CD14-positive monocyte (primary cell): ENCODE measurements around the gene ALPG. TPM values are rescaled to one million over a fixed set of nuclear protein-coding genes. Genes with fewer than 3 reads are reported as not detected.

Experiments used
- DNase-seq, 3 donors: peaks; one replicate each; pipeline ENCODE4 v3.0.0-alpha.2; 2011 to 2022
- H2AFZ ChIP-seq: 2 replicates; pipeline ENCODE4 v1.6.0; 2012; ENCODE audit warnings: mild to moderate bottlenecking, low read depth, low read length, inconsistent platforms; ENCODE audit not compliant: insufficient read depth, poor library complexity, severe bottlenecking
- H3K27ac ChIP-seq, 2 donors: 1 replicate in 1 of 2; 2 replicates in 1 of 2; pipeline ENCODE4 v1.5.1; 2012 to 2013; ENCODE audit warnings: low read length in 2 of 2, control low read depth in 1 of 2, inconsistent platforms in 1 of 2, low read depth in 1 of 2, mild to moderate bottlenecking in 1 of 2
- H3K27me3 ChIP-seq, 2 donors: one replicate each; pipeline versions ENCODE4 v1.6.0 to v1.6.1; 2011 to 2013; ENCODE audit warnings: low read length in 2 of 2; ENCODE audit not compliant: control insufficient read depth in 2 of 2, insufficient read depth in 2 of 2
- H3K36me3 ChIP-seq, 2 donors: replicated peaks in 1 of 2; 1 replicate in 1 of 2; 2 replicates in 1 of 2; pipeline versions ENCODE4 v1.5.1 to v1.6.1; 2012 to 2013; ENCODE audit warnings: low read length in 2 of 2, control low read depth in 1 of 2, inconsistent platforms in 1 of 2, mild to moderate bottlenecking in 1 of 2; ENCODE audit not compliant: insufficient read depth in 2 of 2, control insufficient read depth in 1 of 2
- H3K4me1 ChIP-seq, 2 donors: 1 replicate in 1 of 2; 2 replicates in 1 of 2; pipeline versions ENCODE4 v1.5.1 to v1.6.1; 2012 to 2013; ENCODE audit warnings: low read length in 2 of 2, control low read depth in 1 of 2, inconsistent platforms in 1 of 2, mild to moderate bottlenecking in 1 of 2, moderate library complexity in 1 of 2; ENCODE audit not compliant: insufficient read depth in 2 of 2, control insufficient read depth in 1 of 2
- H3K4me2 ChIP-seq: replicated peaks from 2 replicates; pipeline ENCODE3; 2012; ENCODE audit warnings: low read length, moderate library complexity, mild to moderate bottlenecking; ENCODE audit not compliant: poor library complexity, severe bottlenecking; ENCODE audit errors: extremely low read depth
- H3K4me3 ChIP-seq, 3 experiments: fragments of 200-600 bp in 1 of 3; sonication (generic) in 1 of 3; replicated peaks in 1 of 3; 1 replicate in 2 of 3; 2 replicates in 1 of 3; pipeline ENCODE4 v1.5.1; 2011 to 2013; ENCODE audit warnings: low read length in 3 of 3, mild to moderate bottlenecking in 3 of 3, control low read depth in 2 of 3, low read depth in 2 of 3, inconsistent platforms in 1 of 3, moderate library complexity in 1 of 3
- H3K79me2 ChIP-seq: 2 replicates; pipeline ENCODE4 v1.6.0; 2012; ENCODE audit warnings: mild to moderate bottlenecking, control low read depth, inconsistent platforms, low read length, moderate library complexity; ENCODE audit not compliant: insufficient read depth
- H3K9ac ChIP-seq: 2 replicates; pipeline ENCODE4 v1.6.0; 2017; ENCODE audit warnings: low read length, mild to moderate bottlenecking; ENCODE audit not compliant: insufficient read depth, poor library complexity, severe bottlenecking
- H3K9me3 ChIP-seq, 2 donors: replicated peaks in 1 of 2; 1 replicate in 1 of 2; 2 replicates in 1 of 2; pipeline versions ENCODE4 v1.5.1 to v1.6.1; 2012 to 2013; ENCODE audit warnings: low read length in 2 of 2, control low read depth in 1 of 2; ENCODE audit not compliant: control insufficient read depth in 1 of 2, insufficient read depth in 1 of 2
- H4K20me1 ChIP-seq: 2 replicates; pipeline ENCODE4 v1.6.0; 2012; ENCODE audit warnings: mild to moderate bottlenecking, low read length, control low read depth, moderate library complexity; ENCODE audit not compliant: insufficient read depth
- H3K27ac Mint-ChIP-seq, 7 donors: one replicate each; pipeline ENCODE4 v1.8.0; 2020; ENCODE audit warnings: mild to moderate bottlenecking in 7 of 7, mixed read lengths in 7 of 7, moderate library complexity in 6 of 7, inconsistent platforms in 2 of 7
- H3K27me3 Mint-ChIP-seq, 3 donors: one replicate each; pipeline ENCODE4 v1.8.0; 2021 to 2022; ENCODE audit warnings: low read depth in 3 of 3, mild to moderate bottlenecking in 3 of 3, mixed read lengths in 3 of 3, moderate library complexity in 3 of 3, inconsistent platforms in 1 of 3
- H3K36me3 Mint-ChIP-seq, 2 donors: one replicate each; pipeline ENCODE4 v1.8.0; 2020; ENCODE audit warnings: mixed read lengths in 2 of 2, inconsistent platforms in 1 of 2, mild to moderate bottlenecking in 1 of 2
- H3K4me1 Mint-ChIP-seq: one replicate; pipeline ENCODE4 v1.8.0; 2020; ENCODE audit warnings: mild to moderate bottlenecking, mixed read lengths
- H3K4me3 Mint-ChIP-seq, 2 donors: one replicate each; pipeline ENCODE4 v1.8.0; 2020; ENCODE audit warnings: mild to moderate bottlenecking in 2 of 2, mixed read lengths in 2 of 2, moderate library complexity in 1 of 2
- H3K9me3 Mint-ChIP-seq, 7 donors: one replicate each; pipeline ENCODE4 v1.8.0; 2020 to 2022; ENCODE audit warnings: mixed read lengths in 7 of 7, mild to moderate bottlenecking in 6 of 7, moderate library complexity in 6 of 7, inconsistent platforms in 2 of 7
- CTCF ChIP-seq: fragments of 200-600 bp; IDR thresholded peaks from one replicate; pipeline ENCODE4 v1.8.0; 2022; ENCODE audit warnings: antibody characterized with exemption, mild to moderate bottlenecking
- WGBS: methylation state at CpG from one replicate; pipeline ENCODE4 v1.1.5; 2013; ENCODE audit warnings: missing lambda C conversion rate; ENCODE audit not compliant: insufficient coverage; 5-methylcytosine and 5-hydroxymethylcytosine counted together
- intact Hi-C, 2 donors: fragments of 100-400 bp; cut with micrococcal nuclease; formaldehyde crosslinking; loops; one replicate each; pipeline versions ENCODE4 v1.15.0 to v1.15.1; 2023
- polyA plus RNA-seq, 3 donors: library from polyadenylated mRNA; depleted of rRNA in 1 of 3; unstranded in 2 of 3; stranded (reverse) in 1 of 3; fragments of 300-500 nt in 2 of 3; fragments of >200 nt in 1 of 3; fragmentation: Illumina TruSeq in 2 of 3; gene quantifications; 1 replicate in 2 of 3; 2 replicates in 1 of 3; pipeline ENCODE4 v1.2.3, GENCODE V29; 2012 to 2021

The ALPG gene
- polyA plus RNA-seq, 3 donors, result not detected

- H3K36me3 ChIP-seq, result no peaks in the 10 kb centered on the region
- H4K20me1 ChIP-seq, result no peaks in the 10 kb centered on the region
- Mint-ChIP-seq H3K27me3 (peaks cover 48 to 73% (median 58%) of the 10 kb centered on the region in 3 donors), H3K27ac (no peak overlapping the region), H3K4me3 (peak overlapping the region in 1 of 2 donors; percentile 78), H3K36me3 (peaks cover 0 to 6% of the 10 kb centered on the region in 2 donors), H3K4me1 (peaks cover 4% of the 10 kb centered on the region), H3K9me3 (peaks cover 11 to 31% (median 22%) of the 10 kb centered on the region in 7 donors)
- H3K9ac ChIP-seq, result no peak overlapping the region
- H2AFZ ChIP-seq, result no peak overlapping the region
- intact Hi-C loops, result no loop called here
- no peak overlapping the region for H3K4me2 ChIP-seq
- peaks cover 24 to 47% of the 10 kb centered on the region in 2 donors for H3K27me3 ChIP-seq
- DNase-seq, result no peak
- H3K4me1 ChIP-seq, result peaks cover 0 to 4% of the 10 kb centered on the region in 2 donors
- no peak for TF ChIP-seq CTCF
- H3K9me3 ChIP-seq, result peaks cover 16 to 22% of the 10 kb centered on the region in 2 donors
- WGBS, result 2% methylated on average over 77 of the region's 79 CpGs
- no peaks in the 10 kb centered on the region for H3K79me2 ChIP-seq
- H3K4me3 ChIP-seq, result no peak overlapping the region
- H3K27ac ChIP-seq, result no peak overlapping the region
Measured at GRCh38 chr2:232420463-232421188, 14.0 kb downstream of the ALPG start.

GRCh38 chr2:232421189-232421785 is 14.6 kb downstream of the ALPG start:
- no peak overlapping the region for H2AFZ ChIP-seq
- H4K20me1 ChIP-seq, result no peaks in the 10 kb centered on the region
- no peaks in the 10 kb centered on the region for H3K79me2 ChIP-seq
- peaks cover 0 to 4% of the 10 kb centered on the region in 2 donors for H3K4me1 ChIP-seq
- peaks cover 4% of the 10 kb centered on the region for H3K4me1 Mint-ChIP-seq
- 16% methylated on average over 19 of the region's 22 CpGs for WGBS
- H3K4me3 ChIP-seq, result no peak overlapping the region
- H3K36me3 Mint-ChIP-seq, result peaks cover 0 to 6% of the 10 kb centered on the region in 2 donors
- peaks cover 11 to 31% (median 22%) of the 10 kb centered on the region in 7 donors for H3K9me3 Mint-ChIP-seq
- peaks cover 16 to 22% of the 10 kb centered on the region in 2 donors for H3K9me3 ChIP-seq
- DNase-seq, result no peak
- H3K36me3 ChIP-seq, result no peaks in the 10 kb centered on the region
- peak overlapping the region in 1 of 2 donors; percentile 76 for H3K4me3 Mint-ChIP-seq
- H3K27ac ChIP-seq, result no peak overlapping the region
- intact Hi-C loops, result no loop called here
- H3K27ac Mint-ChIP-seq, result no peak overlapping the region
- no peak overlapping the region for H3K4me2 ChIP-seq
- no peak overlapping the region for H3K9ac ChIP-seq
- H3K27me3 Mint-ChIP-seq, result peaks cover 50 to 73% (median 53%) of the 10 kb centered on the region in 3 donors
- peaks cover 24 to 47% of the 10 kb centered on the region in 2 donors for H3K27me3 ChIP-seq
- no peak for TF ChIP-seq CTCF
